ENCODE data around the gene CHRNB2. TPM values are rescaled to one million over a fixed set of nuclear protein-coding genes. Genes with fewer than 3 reads are reported as not detected.
A peak's percentile ranks its signal among the peaks of the same experiment; 100 is the strongest.

Gene CHRNB2
- total and polyA plus RNA-seq, 9 of the 15 experiments (the other 6 are each of a cell fraction or from before 2014, with no cell fraction given), result 0.01 TPM; not detected in 8

- no peaks in the 10 kb centered on the region for H3K9me1 ChIP-seq (ENCODE audit: control insufficient read depth, insufficient read depth, low read length)
- peak; percentile 32 to 85 (median 63) for DNase-seq (ENCODE audit: extremely low read depth in 1 of 4, low spot score in 3 of 4)
- H3K36me3 ChIP-seq (ENCODE audit: control insufficient read depth, insufficient read depth, low read length), result peaks cover 31% of the 10 kb centered on the region
- peaks cover 18 to 21% of the 10 kb centered on the region in 2 experiments; a peak in 4 of 5 replicates for H3K4me1 ChIP-seq (replicated peaks in 1 of 2; ENCODE audit: control insufficient read depth in 2 of 2, insufficient read depth in 2 of 2, low read length in 2 of 2)
- peak; percentile 6; the same call in 2 of the 3 replicates for ATAC-seq
- BruUV-seq (replicated peaks), result no TSS peak
- ChIA-PET CTCF (ENCODE audit: low intra/inter-chr PET ratio) (interaction anchor here (0.6 to 2.8 kb wide), 7 partner anchors 12 to 503 kb away, joined by 3 to 19 read pairs (median 4); no protein-coding TSS in a partner anchor), POLR2A (interaction anchor here (0.6 kb wide), 1 partner anchor 17 kb away, joined by 3 read pairs; no protein-coding TSS in a partner anchor)
- H3K4me3 ChIP-seq, result peak within 1 kb of the TSS; percentile 82
- H3K9me3 ChIP-seq (replicated peaks; ENCODE audit: control insufficient read depth, insufficient read depth, low read depth, low read length), result no peaks in the 10 kb centered on the region
- peaks cover 0 to 3% of the 10 kb centered on the region in 2 experiments; a peak in 1 of 5 replicates for H3K27me3 ChIP-seq (ENCODE audit: control insufficient read depth in 2 of 2, insufficient read depth in 2 of 2, low read length in 2 of 2)
- under 1% methylated on average over 21 of the region's 69 CpGs for WGBS (ENCODE audit: insufficient coverage, low coverage, missing lambda C conversion rate)
- peaks cover 27% of the 10 kb centered on the region for H3K79me2 ChIP-seq (ENCODE audit: control insufficient read depth, insufficient read depth, low read length)
- no peaks in the 10 kb centered on the region for H4K20me1 ChIP-seq (replicated peaks; ENCODE audit: control insufficient read depth, insufficient read depth, low read length)
- peak within 1 kb of the TSS; percentile 82 for H3K27ac ChIP-seq (ENCODE audit: extremely low read depth, low read depth, low read length)
- H3K4me2 ChIP-seq (ENCODE audit: insufficient read depth, low read length), result peak within 1 kb of the TSS; percentile 99
- peak within 1 kb of the TSS; percentile 95 for H2AFZ ChIP-seq (ENCODE audit: low read depth, low read length)
- H3K9ac ChIP-seq (ENCODE audit: insufficient read depth in 1 of 2, low read depth in 2 of 2, low read length in 2 of 2), result peak within 1 kb of the TSS; percentile 80 to 95
- in situ Hi-C loops (cut with MboI) (loop anchor here (5.0 kb wide), 1 partner anchor 71 kb away; no protein-coding TSS in a partner anchor), intact Hi-C loops (cut with micrococcal nuclease) (loop anchor here (2.0 to 5.0 kb wide), 5 partner anchors 199 to 529 kb away; partner anchors contain the start of genes EFNA4, PMVK and ZBTB7B)
- FAIRE-seq, result peak; percentile 51
- TF ChIP-seq PHB2 (IDR thresholded peaks at IDR 0.05; ENCODE audit: low read depth) (no peak), ZBED1 (IDR thresholded peaks at IDR 0.05) (no peak), MCM2 (IDR thresholded peaks at IDR 0.05; ENCODE audit: low read depth) (no peak), FOS (IDR thresholded peaks at IDR 0.05; ENCODE audit: extremely low read depth, insufficient read length) (no peak), ASH1L (IDR thresholded peaks at IDR 0.05; ENCODE audit: borderline replicate concordance, low read depth, partially characterized antibody) (no peak), ZNF174 (CRISPR knock-in tag; IDR thresholded peaks at IDR 0.05) (no peak), ZNF668 (CRISPR knock-in tag; IDR thresholded peaks at IDR 0.05) (no peak), ETV1 (tag; conservative IDR thresholded peaks at IDR 0.05; ENCODE audit: low read depth) (no peak), SPI1 (IDR thresholded peaks at IDR 0.05; ENCODE audit: borderline replicate concordance, low read depth, low read length) (0 out of 2 replicates have a peak, but pooled peaks have one; percentile 23), KDM5B (IDR thresholded peaks at IDR 0.05; ENCODE audit: insufficient replicate concordance, low read depth, low read length) (peak; percentile 51), YY1 (IDR thresholded peaks at IDR 0.05; ENCODE audit: borderline replicate concordance in 1 of 3, control insufficient read depth in 1 of 3, extremely low read depth in 1 of 3, insufficient read depth in 3 of 3, insufficient read length in 1 of 3, insufficient replicate concordance in 2 of 3, low read depth in 1 of 3, low read length in 2 of 3) (peak; percentile 54 to 90 (median 89)), FOXM1 (IDR thresholded peaks at IDR 0.05; ENCODE audit: low read depth) (no peak), FOXM1 (CRISPR knock-in tag; IDR thresholded peaks at IDR 0.05; ENCODE audit: low read depth) (no peak), ZNF507 (tag; conservative IDR thresholded peaks at IDR 0.05) (no peak), ILF3 (IDR thresholded peaks at IDR 0.05; ENCODE audit: borderline replicate concordance) (no peak), NFRKB (IDR thresholded peaks at IDR 0.05; ENCODE audit: low read depth) (no peak), ZNF3 (CRISPR knock-in tag; IDR thresholded peaks at IDR 0.05) (no peak), PTTG1 (tag; IDR thresholded peaks at IDR 0.05; ENCODE audit: low read depth) (no peak), ZNF253 (CRISPR knock-in tag; conservative IDR thresholded peaks at IDR 0.05) (no peak), KLF13 (tag; IDR thresholded peaks at IDR 0.05; ENCODE audit: borderline replicate concordance, low read depth) (no peak), IRF2 (CRISPR knock-in tag; IDR thresholded peaks at IDR 0.05) (no peak), ELF1 (tag; IDR thresholded peaks at IDR 0.05) (peak; percentile 95)
- TF ChIP-seq, protein P1, sequence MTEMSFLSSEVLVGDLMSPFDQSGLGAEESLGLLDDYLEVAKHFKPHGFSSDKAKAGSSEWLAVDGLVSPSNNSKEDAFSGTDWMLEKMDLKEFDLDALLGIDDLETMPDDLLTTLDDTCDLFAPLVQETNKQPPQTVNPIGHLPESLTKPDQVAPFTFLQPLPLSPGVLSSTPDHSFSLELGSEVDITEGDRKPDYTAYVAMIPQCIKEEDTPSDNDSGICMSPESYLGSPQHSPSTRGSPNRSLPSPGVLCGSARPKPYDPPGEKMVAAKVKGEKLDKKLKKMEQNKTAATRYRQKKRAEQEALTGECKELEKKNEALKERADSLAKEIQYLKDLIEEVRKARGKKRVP (CRISPR knock-in tag; IDR thresholded peaks at IDR 0.05), result no peak
These were observed 9.4 kb upstream of the CHRNB2 start, which contains the start of gene UBE2Q1 for GRCh38 chr1:154557939-154558719. UBE2Q1 (minus strand) TSS chr1:154558662; CDS start chr1:154558553, 109 bp downstream.
